ENCODE results near the gene MRI1. TPM values are rescaled to one million over a fixed set of nuclear protein-coding genes. Genes with fewer than 3 reads are reported as not detected.

Gene MRI1
- total RNA-seq, 1 experiment from 2014 or later = 19.8 TPM

DNA sequence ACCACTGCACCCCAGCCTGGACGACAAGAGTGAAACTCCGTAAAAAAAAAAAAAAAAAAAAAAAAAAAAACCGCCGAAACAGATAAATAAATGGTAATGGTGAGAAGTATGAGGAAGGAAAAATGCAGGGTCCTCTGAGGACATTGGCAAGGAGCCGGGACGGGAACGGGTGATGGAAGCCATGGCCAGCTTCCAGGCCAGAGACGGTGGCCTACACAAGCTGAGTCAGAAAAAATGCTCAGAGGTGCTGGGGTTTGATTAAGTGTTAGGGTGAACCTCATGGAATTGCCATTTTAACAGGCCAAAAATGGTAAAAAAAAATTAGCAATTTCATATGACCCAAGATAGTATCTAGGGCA, 30.1 kb downstream of the MRI1 start:
- DNase-seq (ENCODE audit: low spot score) = peak; percentile 93

DNA sequence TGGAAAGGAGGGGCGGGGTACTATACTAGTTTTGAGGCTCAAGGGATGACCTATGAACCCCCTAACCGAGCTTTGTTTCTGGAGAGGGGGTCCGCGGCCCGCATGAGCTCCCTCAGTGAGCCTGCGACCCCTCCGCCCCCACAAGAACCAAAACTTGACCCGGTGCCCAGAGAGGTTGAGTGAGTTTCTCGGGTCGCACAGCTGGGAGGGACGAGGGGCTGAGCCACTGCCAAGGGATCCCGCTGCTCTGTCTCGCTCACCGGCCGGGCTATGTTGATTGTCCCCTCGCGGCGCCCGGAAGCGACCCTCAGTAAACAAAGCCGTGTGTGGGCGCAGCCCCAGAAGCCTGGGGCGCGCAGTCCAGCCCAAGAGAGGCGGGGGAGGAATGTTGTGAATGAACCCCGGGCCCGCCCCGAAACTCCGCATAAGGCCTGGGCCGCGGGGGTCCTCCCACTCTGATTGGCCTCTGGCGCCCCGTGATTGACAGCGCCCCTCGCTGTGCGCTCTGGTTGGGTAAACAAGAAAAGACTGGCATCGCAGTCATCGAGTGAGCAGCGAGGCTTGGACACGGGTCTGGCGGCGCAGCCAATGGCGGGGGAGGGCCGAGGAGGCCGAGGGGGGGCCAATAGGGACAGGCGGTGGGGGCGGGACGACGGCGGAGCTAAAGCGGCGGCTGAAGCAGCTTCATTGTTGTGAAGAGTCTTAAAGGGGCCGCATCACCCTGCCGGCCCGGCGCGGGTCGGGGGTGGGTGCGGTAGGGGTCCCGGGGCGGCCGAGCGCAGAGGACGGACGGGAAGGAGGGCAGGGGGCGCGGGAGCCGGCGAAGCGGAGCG, 30.7 kb downstream of the MRI1 start, which contains the start of gene ZSWIM4:
Gene ZSWIM4, plus strand, starts transcription at position 687 of the 833 bp plus-strand sequence. CDS start 206 bp downstream, outside the sequence.
- peak; percentile 100 for DNase-seq (ENCODE audit: low spot score)

DNA sequence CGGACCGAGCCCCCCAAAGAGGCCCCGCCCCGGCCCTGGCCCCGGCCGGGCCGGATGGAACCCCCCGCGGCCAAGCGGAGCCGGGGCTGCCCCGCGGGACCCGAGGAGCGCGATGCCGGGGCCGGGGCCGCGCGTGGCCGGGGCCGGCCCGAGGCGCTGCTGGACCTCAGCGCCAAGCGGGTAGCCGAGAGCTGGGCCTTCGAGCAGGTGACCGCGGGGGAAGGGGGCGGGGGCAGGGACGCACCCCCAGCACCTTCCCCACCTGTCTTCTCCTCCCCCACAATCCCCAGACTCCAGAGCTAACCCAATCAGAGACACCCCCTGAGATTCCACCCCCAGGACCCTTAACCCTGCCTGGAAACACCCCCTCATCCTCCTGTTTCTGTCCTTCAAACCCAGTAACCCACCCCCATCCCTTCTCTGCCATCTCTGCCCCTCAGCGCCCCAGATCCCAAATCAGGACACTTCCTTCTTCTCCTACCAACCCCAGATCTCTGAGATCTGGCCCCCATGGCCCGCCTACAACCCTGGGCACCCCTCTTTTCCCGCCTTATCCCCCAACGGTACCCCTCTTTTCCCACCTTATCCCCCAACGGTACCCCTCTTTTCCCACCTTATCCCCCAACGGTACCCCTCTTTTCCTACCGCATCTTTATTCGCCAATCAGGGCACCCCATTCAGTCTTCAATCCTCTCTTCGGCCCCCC, 31.4 kb downstream of the MRI1 start:
- no peak for DNase-seq (ENCODE audit: low spot score)

DNA sequence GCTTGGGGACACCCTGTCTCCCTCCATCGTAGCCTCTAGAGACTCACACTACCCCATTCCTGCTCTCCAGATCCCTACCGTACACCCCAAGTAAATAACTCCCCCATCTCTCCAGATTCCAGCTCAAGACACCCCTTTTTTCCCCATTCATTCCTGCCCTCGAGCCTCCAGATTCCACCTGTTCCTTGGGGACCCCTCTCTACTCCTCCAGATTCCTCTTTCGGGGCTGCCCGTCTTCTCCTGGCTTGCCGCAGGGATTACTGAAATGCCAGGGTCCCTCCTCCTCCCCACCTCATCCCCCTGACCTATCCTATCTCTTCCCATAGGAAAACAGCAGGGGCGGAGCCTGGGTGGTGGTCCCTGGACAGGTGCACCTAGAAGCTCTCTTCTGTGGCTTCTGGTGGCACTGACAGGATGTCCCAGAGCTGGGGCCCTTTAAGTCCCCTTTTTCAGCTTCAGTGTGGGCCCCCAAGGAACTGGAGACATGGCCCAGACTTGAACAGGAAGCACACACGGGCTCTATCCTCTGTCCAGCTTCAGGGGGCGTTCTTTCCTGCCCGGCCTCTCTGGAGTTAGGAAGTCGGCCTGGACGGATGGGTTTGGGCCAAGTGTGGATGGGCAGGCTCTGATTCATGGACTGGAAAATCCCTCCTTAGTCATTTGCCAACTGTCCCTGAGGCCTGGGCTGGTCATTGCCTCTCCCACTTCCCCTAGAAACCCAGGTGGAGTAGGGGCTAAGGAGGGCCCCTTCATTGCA, 32.2 kb downstream of the MRI1 start:
- peak; percentile 83 for DNase-seq (ENCODE audit: low spot score)

DNA sequence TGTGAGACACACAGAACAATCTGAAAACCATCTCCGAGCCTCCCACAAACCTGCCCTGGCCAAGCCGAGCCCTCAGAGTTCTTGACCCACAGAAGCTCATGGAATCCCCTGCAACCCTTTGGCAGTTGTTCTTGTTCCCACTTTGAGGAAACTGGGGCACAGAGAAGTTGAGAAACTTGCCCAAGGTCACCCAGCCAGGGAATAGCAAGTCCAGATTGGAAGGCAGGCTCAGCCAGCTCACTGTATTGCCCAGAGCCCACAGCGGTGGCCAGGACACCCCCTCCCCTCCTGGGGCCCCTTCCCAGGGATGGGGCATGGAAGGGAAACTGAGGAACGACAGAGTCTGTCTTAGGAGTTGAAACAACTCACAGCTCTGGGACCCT, 32.7 kb downstream of the MRI1 start:
- no peak for DNase-seq (ENCODE audit: low spot score)

DNA sequence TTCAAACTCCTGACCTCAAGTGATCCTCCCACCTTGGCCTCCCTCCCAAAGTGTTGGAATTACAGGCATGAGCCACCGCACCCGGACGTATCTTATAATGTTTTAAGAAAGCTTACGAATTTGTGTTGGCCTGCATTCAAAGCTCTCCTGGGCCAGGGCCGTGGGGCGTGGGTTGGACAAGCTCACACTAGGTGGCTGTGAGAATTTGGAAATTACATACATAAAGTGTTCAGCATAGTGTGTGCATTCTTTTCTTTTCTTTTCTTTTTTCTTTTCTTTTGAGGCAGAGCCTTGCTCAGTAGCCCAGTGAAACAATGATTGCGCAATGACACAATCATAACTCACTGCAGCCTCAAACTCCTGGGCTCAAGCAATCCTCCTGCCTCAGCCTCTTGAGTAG, 33.5 kb downstream of the MRI1 start:
- peak; percentile 79 for DNase-seq (ENCODE audit: low spot score)

DNA sequence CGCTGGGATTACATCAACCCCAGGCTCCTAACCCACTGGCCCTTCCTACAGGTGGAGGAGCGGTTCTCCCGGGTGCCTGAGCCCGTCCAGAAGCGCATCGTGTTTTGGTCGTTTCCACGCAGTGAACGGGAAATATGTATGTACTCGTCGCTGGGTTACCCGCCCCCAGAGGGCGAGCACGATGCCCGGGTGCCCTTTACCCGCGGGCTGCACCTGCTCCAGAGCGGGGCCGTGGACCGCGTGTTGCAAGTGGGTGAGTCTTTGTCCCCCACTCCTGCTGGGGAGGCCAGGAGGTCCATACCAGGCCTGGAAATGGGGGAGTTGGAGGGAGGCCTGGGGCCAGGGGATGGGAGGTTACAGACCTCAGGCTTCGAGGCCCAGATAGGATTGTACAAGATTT, 35.3 kb downstream of the MRI1 start:
- peak; percentile 2 for DNase-seq (ENCODE audit: low spot score)

DNA sequence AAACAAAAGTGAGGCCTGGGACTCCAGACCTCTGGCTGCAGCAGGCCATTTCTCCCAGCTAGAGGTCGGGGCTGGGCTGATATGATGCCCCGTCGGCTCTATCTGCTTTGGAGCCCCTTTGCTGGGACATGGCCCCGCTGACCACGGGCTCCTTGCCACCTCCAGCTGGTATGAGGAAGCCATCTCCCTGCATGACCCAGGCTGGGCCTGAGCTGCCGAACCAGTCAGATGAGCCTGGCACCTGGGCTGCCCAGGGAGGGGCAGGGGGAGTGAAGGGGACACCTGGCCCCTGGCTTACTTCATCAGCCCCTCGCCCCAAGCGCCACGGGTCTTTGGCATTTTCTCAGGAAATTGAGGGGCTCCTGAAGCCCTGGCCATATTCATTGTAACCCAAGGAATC, 38.7 kb downstream of the MRI1 start:
- peak; percentile 3 for DNase-seq (ENCODE audit: low spot score)

DNA sequence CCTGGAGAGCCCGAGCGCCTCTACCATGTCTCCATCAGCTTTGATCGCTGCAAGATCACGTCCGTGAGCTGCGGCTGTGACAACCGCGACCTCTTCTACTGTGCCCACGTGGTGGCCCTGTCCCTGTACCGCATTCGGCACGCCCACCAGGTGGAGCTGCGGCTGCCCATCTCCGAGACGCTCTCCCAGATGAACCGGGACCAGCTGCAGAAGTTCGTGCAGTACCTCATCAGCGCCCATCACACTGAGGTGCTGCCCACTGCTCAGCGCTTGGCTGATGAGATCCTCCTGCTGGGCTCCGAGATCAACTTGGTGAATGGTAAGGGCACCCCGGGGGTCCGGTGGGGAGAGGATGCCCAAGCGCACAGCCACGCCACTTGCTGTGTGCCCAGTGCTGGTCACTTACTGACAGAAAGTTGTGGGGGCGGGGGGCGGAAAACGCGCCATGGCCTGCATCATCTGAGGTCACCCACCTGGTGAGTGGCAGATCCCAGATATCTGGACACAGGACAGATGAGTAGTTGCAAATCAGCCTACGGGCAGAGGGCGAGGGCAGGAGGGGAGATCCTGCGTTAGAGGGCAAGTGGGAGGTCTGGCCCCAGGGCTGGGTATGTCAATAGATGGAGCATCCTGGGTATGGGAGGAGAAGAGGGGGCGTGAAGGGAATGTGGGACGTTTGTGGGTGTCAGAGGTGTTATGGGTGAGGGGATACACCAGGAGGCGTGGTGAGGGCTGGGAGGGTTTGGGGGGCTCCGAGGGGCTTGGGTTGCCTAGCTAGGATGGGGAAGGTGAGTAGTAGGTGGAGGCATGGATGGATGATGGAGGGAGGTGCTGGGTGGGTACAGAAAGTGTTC, 40.7 kb downstream of the MRI1 start:
- DNase-seq (ENCODE audit: low spot score) = peak; percentile 16

DNA sequence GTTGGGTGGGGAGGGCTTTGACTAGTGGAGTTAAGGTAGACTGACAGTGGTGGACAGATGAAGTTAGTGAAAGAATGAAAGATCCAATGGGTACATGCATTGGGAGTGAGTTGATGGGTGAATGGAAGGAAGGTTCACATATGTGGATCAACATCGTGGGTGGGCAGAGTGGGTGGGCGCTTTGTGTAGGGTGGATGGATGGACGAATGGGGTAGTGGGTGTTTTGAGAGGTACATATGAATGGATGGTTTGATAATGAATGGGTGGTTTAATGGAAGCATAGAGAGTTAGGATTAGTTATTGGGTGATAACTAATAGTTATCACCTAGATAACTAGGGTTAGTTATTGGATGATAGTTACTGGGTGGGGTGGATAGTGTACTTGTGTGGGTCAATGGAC, 42.4 kb downstream of the MRI1 start:
- no peak for DNase-seq (ENCODE audit: low spot score)

DNA sequence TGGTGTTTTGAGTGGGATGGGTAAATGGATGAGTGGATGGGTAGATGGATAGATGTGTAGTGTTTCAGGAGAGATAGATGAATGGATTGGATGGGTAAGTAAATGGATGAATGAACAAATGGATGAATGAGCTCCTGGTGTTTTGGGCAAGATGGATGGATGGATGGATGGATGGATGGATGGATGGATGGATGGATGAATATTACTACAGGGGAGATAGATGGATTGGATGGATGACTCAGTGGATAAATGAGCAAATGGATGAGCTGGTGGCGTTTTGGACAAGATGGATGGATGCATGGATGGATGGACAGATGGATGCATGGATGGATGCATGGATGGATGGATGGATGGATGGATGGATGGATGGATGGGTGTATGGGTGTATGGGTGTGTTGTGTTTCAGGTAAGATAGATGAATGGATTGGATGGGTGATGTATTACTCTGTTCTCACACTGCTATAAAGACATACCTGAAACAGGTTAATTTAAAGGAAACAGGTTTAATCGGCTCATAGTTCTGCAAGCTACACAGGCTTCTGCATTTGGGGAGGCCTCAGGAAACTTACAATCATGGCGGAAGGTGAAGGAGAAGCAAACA, 43.2 kb downstream of the MRI1 start:
- no peak for DNase-seq (ENCODE audit: low spot score)

DNA sequence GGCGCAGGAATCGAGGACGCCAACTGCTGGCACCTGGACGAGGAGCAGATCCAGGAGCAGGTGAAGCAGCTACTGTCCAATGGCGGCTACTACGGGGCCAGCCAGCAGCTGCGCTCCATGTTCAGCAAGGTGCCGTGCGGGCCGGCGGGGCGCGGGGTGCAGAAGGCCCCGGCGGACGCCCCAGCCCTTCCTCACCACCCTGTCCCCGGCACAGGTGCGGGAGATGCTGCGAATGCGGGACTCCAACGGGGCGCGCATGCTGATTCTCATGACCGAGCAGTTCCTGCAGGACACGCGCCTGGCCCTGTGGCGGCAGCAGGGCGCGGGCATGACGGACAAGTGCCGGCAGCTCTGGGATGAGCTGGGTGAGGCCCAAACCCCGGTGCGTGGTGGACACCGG, 44.5 kb downstream of the MRI1 start:
- no peak for DNase-seq (ENCODE audit: low spot score)

DNA sequence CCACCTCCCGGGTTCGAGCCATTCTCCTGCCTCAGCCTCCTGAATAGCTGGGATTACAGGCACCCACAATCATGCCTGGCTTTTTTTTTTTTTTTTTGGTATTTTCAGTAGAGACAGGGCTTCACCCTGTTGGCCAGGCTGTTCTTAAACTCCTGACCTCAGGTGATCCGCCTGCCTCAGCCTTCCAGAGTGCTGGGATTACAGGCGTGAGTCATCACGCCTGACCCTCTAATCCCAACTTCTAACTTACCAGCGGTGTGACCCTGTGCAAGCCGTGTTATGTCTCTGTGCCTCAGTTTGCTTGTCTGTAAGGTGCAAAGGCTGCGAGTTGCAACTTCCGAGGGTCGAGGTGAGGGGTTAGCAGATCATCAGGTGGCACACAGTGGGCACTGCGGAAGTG, 48.2 kb downstream of the MRI1 start:
- no peak for DNase-seq (ENCODE audit: low spot score)

DNA sequence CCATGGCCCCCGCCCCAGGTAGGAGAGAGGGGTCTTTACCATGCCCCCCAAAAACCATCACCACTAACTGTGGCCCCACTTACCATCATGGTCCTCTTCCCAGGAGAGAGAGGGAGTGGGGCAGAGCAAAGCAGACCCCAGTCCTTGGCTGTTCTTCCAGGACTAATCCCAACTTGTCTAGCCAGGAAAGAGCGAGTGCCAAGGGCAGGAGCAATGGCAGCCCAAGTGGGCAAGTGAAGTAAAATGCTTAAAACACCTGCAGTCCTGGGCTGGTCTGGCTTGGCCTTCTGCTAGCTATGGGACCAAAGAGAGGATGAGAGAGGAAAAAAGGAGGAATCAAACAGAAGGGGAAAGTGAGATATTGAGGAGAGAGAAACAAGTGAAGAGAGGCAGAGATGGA, 48.8 kb downstream of the MRI1 start:
- peak; percentile 5 for DNase-seq (ENCODE audit: low spot score)

DNA sequence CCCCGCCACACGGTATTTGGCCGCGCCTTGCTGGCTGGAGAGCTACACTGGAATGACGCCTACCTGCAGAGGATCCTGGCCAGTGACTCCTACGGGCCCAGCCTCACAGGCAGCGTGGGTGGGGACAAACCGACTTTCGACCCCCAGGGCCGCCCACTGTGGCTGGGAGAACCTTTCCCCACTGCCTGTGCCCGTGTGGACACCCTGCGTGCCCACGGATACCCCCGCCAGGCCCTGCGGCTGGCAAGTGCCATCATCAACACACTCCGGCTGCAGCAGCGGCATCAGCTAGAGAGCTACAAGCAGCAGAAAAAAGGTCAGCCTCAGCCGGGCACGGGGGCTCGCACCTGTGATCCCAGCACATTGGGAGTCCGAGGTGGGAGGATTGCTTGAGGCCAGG, 50.2 kb downstream of the MRI1 start:
- DNase-seq (ENCODE audit: low spot score) = no peak

DNA sequence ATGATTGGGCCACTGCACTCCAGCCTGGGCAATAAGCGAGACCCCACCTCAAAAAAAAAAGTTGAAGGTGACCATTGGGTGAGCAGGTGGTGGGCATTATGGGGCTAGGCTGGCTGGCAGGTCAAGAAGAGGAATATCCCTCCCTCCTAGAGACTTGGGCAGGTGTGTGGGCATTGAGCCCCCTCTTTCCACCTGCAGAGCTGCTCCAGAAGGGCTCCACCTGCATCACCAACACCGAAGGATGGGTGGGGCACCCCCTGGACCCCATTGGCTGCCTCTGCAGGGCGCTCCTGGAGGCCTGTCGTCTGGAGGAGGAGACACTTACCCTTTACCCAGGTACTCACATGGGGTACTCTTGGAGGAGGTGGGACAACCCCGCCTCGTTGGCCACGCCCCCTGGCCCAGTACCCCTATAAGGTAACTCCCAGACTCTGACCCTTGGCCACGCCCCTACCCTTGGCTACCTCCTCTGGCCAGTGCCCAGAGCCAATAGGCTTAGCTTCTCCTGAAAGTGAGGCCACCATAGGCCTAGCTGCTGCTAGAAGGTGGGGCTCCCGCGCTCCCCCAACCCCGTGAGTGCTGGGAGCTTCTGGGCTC, 52.8 kb downstream of the MRI1 start:
- DNase-seq (ENCODE audit: low spot score) = no peak

DNA sequence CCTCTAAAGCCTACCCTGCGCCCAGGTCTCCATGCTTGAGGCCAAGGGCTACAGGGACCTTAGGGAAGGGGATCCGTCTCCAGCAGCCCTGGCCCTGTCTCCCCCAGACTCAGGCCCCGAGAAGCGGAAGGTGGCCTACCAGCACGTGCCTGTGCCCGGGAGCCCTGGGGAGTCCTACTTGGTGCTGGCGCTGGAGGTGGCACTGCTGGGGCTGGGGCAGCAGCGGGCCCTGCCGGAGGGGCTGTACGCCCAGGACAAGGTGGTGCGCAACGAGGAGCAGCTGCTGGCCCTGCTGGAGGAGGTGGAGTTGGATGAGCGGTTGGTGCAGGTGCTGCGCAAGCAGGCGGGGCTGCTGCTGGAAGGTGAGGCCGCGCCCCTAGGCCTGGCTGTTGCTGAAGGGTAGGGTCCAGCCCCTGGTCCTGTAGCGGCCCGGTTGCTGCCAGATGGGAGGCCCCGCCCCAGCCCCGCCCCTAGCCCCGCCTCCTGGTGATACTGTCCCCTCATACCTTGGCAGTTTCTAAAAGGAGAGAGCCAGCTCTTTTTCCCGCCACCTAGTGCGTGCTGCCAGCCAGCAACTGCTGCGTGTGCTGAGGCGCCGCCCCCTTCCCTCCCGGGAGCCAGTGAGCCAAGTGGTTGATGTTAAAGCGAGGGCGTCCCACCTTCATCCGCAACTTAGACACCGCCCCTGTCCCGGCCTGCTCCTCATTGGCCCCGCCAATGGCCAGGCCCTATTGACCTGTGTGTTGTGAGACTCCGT, 53.5 kb downstream of the MRI1 start:
- DNase-seq (ENCODE audit: low spot score) = no peak

DNA sequence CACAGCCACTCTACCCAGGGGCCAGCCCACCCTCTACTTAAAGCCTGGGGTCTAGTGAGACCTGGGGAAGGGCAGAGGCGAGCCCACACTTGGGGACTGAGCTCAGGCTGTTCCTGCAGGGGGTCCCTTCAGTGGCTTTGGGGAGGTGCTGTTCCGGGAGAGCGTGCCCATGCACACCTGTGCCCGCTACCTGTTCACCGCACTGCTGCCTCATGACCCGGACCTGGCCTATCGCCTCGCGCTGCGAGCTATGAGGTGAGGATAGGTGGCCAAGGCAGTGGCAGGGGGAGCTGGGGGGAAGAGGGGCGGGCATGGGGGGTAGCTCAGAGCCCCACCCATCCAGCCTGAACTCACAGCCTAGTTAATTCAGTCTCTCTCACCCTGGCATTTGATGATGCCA, 54.9 kb downstream of the MRI1 start:
- no peak for DNase-seq (ENCODE audit: low spot score)

DNA sequence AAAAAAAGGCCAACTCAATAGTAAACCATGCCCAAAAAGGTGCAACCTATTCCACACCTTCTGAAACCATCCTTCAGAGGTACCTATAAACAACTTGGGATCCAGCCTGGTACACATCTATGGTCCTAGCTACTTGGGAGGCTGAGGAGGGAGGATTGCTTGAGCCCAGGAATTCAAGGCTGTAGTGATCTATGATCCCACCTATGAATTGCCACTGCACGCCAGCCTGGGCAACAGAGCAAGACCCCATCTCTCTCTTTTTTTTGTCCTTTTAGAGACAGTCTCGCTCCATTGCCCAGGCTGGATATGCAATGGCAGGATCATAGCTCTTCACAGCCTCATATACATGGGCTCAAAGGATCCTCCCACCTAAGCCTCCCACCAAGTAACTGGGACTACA, 57.0 kb downstream of the MRI1 start:
- no peak for DNase-seq (ENCODE audit: low spot score)

DNA sequence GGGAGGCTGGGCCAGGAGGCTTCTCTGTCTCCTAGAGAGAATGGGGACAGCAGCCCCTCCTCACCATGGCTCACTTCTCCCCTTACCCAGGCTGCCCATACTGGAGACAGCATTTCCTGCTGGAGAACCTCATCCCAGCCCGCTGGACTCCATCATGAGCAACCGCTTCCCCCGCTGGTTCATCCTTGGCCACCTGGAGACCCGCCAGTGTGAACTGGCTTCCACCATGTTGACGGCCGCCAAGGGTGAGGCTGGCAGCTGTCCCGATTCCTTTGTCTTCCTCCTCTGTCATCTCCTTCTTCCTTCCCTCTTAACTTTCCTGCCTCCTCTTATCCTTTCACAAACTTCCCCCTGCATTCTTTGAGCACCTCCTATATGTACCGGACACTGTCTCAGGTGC, 58.9 kb downstream of the MRI1 start:
- DNase-seq (ENCODE audit: low spot score) = no peak
